ENCODE data around the gene CYTH4.

Gene CYTH4

DNA sequence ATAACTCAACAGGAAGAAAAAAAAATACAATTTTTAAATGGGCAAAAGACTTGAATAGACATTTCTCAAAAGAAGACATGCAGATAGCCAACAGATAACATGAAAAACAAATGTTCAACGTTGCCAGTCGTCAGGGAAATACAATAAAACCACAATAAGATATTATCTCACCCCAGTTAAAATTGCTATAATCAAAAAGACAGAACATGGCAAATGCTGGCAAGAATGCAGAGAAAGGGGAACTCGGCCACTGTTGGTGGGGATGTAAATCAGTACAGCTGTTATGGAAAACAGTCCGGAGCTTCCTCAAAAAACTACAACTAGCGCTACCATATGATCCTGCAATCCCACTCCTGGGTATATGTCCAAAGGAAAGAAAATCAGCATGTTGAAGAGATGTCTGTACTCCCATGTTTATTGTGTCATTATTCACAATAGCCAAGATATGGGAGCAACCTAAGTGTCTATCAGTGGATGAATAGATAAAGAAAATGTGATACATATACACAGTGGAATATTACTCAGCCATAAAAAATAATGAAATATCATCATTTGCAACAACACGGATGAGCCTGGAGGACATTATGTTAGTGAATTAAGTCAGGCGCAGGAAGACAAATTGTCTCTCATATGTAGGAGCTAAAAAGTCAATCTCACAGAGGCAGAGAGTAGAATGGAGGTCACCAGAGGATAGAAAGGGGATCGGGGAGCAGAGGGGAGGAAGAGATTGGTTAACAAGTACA lies 12.2 kb upstream of the CYTH4 start:
- DNase-seq (ENCODE audit: low spot score) (no peak), FAIRE-seq (no peak)

DNA sequence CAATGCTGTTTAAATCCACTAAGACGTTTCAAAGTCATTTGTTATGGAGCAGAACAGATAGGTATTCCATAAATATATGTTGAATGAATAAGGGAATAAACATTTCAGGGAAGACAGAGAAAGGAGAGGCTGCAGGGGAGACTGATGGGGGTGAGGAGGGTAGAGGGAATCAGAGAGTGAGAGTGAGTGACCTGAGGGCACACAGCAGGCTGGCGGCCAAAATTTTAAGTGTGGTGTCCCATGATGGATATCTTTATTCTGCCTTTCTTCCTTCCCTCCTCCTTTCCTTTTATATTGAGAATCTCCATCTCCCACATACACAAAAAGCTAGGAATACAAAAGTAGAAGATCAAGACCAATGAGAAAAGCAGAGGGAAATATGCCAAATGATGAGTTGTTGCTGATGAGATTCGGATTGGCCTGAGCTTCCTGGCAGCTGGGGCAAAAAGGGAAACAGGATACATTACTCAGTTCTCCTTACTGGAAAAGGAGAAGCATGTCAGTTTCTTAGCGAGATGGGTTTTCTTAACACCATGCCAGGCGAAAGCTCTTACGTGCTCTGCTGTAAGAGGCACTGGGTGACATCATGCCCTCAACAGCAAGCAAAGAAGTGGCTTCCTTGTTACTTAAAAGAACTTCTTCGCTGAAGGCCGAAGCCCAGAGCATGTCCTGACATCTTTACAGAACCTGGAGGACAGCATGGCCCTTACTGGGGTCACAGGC lies 11.2 kb upstream of the CYTH4 start:
- FAIRE-seq (no peak), DNase-seq (ENCODE audit: low spot score) (peak; percentile 15)

DNA sequence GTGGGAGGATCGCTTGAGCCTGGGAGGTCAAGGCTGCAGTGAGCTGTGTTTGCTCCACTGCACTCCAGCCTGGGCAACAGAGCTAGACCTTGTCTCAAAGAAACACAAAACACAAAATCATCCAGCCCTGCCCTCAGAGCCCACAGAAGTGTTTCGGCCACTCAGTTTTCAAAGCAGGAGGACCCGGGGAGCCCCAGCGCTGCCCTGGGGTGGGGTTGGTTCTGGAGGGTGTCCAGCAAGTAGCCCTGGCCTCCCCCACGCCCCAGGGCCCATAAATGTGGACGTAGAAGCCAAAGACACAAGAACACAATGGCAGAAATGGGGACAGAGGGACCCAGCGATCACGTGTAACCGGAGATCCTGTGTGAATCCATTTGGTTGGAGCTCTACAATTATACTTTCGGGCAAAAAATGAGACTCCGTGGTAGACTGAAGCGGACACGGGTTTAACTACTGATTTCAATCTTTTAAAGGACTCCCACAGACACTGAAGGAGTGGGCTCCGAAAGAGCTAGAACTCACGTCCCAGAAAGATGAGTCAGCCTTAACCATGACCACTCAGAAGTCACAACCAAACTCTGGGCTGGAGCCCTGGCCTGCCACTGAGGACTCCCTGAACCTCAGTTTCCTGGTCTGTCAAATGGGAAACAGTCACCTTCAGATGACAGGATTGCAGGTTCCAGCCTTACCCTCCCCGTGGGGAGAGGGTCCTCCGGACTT lies 9.0 kb upstream of the CYTH4 start:
- FAIRE-seq (peak; percentile 90), DNase-seq (ENCODE audit: low spot score) (peak; percentile 86)

DNA sequence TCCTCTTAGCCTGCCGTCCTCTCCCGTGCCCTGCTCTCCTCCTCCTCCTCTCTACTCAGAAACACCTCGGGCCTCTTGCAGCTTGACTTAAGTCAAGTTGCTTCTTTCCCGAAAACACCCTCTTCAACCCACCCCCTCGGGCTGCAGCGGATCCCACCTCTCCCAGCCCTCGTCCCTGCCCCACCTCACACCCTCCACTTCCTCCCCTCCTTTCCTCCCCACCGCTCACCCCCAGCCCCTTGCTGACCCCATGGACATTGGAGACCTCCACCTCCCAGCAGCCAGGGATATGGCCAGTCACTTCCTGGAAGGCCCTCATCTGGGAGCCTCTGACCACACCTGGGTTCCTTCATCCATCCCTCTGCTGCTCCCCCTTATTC lies 8.5 kb upstream of the CYTH4 start:
- FAIRE-seq: no peak
- DNase-seq (ENCODE audit: low spot score): no peak

DNA sequence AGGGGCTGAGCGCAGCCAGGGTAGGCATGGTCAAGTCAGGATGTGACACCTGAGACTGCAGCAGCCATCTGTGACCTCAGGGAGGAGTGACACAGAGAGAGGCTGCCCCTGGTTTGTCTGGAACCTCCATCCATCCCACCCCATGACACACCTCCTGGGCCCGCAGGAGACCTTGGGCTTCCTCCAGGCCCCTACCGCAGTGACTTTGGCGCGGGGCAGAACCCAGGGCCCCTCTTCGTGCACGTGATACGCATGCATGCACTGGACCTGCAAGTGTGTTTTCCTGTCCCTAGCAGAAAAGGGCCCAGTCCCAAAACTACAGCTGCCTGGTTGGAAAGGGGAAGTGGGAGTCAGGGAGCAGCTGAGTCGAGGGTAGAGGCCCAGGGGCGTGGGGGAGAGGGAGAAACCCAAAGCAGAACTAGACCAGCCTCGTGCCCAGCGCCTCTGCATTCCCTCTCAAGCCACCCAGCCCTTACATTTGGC lies 7.9 kb upstream of the CYTH4 start:
- FAIRE-seq: no peak
- DNase-seq (ENCODE audit: low spot score): no peak

DNA sequence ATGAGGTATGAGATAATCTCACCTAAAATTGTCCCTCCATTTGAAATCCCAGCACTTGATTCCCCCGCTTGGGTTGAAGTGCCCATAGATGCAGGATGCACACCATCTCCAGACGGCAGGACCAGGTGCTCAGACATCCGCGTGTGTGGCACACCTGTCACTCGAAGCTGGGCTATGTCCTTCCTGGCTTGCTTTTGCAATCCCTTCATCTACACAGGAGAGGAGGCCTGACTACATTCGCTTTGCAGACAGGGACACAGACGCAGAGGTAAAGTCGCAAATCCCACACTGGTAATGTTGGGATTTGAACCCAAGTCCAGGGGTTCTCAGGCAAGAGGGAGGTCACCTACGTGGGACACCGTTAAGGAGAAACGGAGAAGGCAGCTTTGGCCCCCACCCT lies 7.2 kb upstream of the CYTH4 start:
- DNase-seq (ENCODE audit: low spot score): no peak
- FAIRE-seq: no peak

DNA sequence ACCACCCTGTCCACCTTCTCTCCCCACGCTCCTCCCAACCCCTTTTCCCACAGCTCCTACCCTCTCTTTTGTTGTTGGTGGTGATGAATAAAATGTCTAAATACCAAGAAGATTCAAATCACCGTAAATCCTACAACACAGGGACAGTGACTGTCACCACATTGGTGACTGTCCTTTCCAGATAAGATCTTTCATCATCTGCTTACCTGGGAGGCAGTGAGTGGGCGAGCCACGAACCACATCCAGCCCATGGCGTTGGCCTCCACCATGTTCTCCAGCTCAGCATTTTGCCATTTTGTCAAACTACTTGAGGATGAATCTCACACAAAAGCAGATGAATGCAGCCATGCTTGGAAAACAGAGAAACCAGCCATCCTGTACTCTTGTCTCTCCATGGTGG lies 6.7 kb upstream of the CYTH4 start:
- DNase-seq (ENCODE audit: low spot score) (peak; percentile 23), FAIRE-seq (no peak)

DNA sequence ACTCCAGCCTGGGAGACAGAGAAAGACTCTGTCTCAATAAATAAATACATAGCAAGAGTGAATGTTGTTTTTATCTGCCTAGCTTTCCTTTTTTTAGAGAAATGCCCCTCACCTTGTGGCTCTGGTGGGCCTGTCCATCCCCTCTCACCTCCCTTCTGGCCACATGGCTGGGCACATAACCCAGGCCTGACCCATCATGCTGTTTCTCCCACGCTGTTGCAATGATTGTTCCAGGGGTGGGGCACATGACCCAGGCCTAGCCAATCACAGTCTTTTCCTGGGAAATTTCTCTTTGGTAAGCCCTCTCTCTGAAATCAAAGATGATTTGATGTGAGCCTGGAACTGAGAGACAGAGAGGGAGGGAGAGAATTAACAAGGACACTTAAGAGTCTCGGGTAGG lies 5.5 kb upstream of the CYTH4 start:
- no peak for DNase-seq (ENCODE audit: low spot score)

DNA sequence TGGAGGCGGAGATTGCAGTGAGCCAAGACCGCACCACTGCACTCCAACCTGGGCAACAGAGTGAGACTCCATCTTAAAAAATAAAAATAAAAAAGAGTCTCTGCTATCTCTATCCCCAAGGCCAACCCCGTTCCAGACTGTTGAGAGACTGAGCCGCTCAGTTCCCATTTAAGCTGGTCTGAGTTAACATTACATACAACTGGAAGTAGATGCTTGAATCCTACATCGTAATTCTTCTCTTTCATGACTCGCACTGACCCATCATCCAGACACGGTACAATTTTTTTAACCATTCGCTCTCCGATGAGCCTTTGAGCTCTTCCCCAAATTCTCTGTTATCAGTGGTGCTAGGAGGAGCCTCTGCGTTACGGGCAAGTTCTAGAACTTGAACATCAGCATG lies 4.9 kb upstream of the CYTH4 start:
- no peak for FAIRE-seq
- peak; percentile 29 for DNase-seq (ENCODE audit: low spot score)

More for the DNA sequence above, 5.5 kb upstream of the CYTH4 start:
- FAIRE-seq: no peak

DNA sequence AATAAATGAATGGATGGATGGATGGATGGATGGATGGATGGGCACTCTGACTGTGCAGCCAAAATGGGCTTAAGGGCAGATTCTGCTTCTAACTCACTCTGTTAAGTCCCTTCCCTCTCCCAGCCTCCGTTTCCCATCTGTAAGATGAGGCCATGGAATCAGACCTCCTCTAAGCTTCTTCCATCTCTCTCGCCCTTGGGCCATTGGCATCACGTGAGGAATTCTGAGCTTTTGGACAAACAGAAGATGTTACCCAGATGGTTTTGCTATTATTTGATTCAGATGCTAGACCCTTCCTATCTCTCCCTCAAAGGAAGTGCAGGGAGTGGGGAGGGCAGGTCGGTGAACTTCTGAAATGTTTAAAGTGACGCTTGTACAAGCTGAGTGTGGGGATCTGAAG lies 4.0 kb upstream of the CYTH4 start:
- no peak for DNase-seq (ENCODE audit: low spot score)
- no peak for FAIRE-seq

DNA sequence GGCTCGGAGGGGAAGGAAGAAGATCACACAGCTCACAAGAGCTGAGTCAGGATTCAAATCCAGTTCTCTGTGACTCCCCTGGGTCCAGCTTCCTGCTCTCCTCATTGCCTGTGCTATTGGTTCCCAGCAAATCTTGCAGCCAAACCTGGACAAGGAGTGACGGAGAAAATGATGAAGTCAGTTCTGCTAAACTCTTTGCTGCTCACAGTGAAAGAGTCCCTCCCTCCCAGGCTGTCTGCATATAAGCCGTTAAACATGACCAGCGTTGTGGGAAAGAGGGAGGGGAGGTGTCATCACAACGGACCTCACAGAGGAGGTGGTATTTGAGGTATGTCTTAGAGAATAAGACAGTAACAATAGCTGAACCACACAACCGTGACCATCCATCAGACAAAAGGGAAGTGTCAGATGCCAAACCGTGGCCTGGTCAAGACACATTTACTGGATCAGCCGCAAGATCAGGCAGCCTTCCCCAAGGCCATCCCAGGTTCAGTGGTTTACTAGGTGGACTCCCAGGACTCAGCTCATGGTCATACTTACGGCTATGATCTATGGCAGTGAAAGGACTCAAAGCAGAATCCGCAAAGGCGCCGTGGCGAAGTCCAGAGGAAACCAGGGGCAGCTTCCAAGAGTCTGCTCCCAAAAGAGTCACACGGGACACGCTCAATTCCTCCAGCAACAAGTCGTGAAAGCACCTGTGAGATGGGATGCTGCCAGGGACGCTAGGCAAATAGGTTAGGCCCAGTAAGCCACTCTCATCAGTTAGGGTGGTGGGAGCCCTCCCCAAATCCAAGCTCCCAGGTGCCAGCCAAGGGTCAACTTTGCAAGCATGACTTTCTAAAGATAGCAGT lies 2.8 kb upstream of the CYTH4 start:
- DNase-seq (ENCODE audit: low spot score): peak; percentile 99
- FAIRE-seq: peak; percentile 99

DNA sequence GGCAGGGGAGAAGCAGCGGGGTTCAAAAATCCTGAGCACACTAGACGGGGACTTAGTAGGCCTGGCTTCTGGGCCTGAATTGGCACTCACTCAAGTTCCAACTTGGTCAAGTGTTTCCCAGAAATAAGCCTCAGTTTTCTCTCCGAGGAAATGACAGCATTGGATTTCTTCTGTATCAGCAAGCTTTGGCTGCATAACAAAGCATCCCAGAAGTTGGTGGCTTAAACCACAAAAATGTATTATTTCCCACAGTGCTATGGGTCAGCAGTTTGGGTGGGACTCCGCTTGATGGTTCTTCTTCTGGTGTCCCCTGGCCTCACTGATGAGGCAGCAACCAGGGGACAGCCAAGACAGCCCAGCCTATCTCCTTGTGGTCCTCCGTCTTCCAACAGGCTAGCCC lies 1.6 kb upstream of the CYTH4 start:
- FAIRE-seq: no peak

DNA sequence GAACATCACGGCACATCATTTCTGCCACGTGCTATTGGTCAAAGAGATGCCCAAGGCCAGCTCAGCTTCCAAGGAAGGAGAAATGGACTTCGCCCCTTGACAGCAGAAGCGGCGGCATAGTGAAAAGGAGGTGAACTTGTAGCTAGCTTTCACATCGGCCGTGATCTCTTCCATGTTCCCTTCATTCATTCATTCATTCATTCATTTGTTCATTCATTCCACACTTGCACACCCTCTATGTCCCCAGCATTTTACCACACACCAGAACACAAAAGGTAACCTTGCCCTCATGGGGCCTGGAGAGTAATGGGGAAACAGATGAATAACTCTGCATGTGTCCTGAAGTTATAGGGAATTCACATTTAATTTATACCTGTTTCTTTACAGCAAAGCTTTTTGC lies 1.1 kb upstream of the CYTH4 start:
- FAIRE-seq (no peak), DNase-seq (ENCODE audit: low spot score) (no peak)

More for the DNA sequence above, 1.6 kb upstream of the CYTH4 start:
- no peak for DNase-seq (ENCODE audit: low spot score)

DNA sequence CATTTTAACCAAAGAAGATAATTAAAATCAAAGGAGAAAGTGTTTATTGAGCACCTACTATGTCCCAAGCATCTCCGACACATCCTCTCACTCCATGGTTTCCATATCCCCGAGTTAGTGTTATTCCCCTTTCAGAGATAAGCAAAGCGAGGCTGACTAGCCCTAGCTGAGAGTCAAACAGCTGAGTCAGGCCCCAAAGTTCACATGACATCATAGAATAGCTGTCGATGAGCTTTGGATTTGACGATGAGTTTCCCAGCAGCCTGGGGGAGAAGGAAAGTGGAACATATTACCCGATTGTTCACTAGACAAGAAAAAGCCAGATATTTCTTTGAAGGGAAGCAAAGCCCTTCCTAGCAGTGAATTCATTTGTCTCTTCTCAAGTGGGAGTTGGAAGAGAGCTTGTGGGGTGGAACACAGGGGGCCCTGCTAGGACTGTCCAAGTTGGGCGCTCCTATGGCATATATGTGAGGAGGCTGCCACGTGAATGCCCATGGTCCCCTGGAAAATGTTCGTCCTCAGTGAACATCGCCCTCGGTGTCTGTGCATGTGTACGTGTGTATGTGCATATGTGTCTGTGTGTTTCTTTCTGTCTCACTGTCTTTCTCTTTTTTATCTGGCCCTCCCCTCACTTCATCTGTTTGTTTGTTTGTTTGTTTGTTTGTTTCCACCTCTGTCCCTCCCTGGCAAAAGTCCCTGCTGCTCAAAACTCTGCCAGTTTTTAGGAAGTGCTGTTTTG lies 493 bp upstream of the CYTH4 start:
- DNase-seq (ENCODE audit: low spot score): peak; percentile 48
- no peak for FAIRE-seq

DNA sequence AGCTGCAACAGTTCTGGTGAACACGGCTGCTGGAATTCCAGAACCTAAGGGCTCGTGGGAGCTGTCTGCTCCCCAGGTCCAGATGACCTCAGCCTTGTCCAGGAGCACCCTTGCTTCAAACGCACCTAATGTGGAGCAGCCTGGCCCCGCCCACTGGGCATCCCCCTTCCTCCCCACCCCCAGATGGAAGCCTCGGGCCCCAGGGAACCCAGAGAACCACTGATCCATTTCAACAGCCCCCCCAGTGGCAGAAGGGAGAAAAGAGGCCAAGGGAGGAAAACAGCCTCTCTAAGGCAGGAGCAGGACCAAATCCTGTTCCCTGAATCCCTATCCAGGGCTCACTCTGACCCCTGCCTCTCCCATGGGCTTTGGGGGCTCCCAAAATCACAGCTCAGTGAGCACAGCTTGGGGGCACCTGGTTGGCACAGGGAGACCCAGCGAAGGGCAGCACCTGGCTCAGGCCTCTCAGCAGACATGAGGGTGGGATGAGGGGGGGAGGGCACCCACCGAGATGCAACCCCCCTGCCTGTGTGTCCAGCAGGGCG lies 1.2 kb downstream of the CYTH4 start:
- FAIRE-seq (no peak), DNase-seq (ENCODE audit: low spot score) (no peak)

DNA sequence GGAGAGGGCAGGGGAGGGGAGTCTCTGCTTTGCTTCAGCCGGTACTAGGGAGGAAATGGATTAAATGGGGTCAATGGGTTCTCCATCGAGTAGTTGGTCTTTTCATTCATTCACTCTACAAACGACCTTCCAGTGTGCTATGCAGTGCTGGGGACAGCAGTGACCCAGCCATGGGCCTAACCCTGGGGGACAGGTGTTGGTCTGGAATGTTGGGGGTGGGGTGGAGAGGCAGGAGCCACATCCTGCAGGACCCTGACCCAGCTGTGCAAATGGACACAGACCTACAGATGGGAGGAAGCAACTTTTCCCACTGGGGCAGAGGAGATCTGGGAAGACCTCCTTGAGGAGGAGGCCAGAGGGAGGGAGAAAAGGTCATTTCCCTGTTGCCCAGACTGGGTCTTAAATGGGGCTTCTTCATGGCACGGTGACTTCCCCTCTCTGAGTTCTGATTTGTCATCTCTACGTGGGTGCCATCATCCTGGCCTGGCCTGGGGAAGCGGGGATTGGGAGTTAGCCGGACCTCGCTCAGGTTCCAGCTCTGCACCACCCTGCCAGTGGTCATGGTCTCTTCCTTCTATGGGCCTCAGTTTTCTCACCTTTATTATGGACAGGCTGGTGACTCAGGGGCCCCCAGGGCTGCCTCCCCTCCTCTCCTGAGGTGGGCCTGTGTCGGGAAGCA lies 2.0 kb downstream of the CYTH4 start:
- FAIRE-seq (no peak), DNase-seq (ENCODE audit: low spot score) (no peak)

DNA sequence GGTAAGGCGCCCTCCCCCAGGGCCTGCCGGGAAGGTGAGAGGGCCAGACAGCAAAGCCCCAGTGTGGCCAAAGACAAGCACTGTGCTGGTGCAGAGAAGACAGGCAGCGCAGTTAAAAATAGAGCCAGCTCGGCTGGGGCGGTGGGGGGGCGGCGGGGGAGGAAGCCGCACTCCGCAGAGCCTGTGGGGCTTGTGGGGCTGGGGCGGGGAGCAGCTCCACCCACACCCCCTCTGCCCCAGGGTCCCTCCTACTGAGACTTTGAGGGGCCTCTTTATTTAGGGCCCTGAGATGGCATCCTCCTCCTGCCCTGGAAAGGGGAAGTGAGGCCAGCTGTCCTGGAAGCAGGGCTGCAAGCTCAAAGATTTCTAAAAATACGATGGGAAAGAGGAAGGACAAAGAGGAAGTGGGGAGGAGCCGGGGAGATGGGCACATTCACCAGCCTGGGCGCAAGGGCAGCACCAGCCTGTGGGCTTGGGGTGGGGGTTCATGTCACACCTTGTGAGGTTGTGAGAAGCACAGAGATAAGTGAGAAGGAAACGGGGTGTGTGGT lies 2.6 kb downstream of the CYTH4 start:
- FAIRE-seq (no peak), DNase-seq (ENCODE audit: low spot score) (no peak)

DNA sequence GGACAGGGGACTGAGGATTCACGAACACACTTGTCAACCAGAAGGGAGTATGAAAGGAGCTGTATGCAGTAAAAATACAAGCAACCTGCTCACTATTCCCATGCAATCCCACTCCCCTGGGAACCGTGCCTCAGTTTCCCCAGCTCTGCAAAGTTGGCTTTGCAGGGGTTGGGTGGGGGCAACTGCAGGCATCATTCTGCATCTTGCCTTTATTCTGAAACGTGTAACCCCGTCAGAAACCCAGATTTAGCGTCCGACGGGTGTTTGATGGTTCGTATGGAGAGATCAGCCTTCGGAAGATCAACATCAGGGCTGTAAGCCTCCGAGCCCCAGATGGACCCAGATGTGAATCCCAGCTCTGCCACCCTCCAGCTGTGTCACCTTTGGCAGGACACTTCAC lies 3.6 kb downstream of the CYTH4 start:
- DNase-seq (ENCODE audit: low spot score) (no peak), FAIRE-seq (no peak)

DNA sequence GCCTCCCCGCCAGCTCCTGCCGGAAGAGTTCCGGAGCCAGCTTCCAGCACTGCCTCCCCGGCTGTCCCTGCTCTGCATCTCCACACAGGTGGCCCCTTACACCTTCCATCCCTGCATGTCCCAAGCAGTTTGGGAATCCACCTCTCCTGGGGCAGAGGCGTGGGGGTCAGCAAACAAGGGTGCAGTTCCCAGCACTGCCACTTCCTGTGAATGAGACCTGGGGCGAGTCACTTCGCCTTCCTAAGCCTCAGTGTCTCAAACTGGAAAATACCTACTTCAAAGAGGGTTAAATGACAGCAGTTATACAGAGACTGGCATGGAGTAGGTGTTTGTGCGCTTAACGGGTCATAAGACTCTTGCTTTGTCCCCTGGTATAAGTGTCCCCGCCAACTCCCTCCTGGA lies 5.2 kb downstream of the CYTH4 start:
- no peak for FAIRE-seq
- DNase-seq (ENCODE audit: low spot score): no peak

DNA sequence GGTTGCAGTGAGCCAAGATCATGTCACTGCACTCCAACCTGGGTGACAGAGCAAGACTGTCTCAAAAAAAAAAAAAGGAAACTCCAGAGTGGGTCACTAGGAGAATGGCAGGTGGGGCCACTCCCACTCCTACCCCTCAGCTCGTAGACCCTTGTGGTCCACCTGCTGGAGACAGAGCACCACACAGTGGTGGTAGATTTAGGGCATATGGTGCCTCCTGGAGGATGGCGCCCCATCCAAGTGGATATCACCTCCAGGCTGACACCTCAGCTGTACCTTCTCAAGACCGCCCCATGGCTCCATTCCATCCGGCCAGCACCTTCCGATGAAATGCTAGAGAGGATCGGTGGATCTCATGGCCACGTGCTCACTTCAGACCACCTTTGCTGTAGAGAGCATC lies 6.2 kb downstream of the CYTH4 start:
- FAIRE-seq: no peak
- DNase-seq (ENCODE audit: low spot score): no peak
